Activated T-cell treated with anti-CD3 and anti-CD28 coated beads, Interleukin-2, amount 50 U/mL, for 4 hours (primary cell): ENCODE results near the gene CCDC157. TPM values are rescaled to one million over a fixed set of nuclear protein-coding genes. Genes with fewer than 3 reads are reported as not detected.
A peak's percentile ranks its signal among the peaks of the same experiment; 100 is the strongest.

ENCODE experiments used
- ATAC-seq, 2 donors: fragments of 200-7000 bp; cut with Tn5 transposase; one replicate each; pipeline ENCODE4 v1.10.0; 2021
- DNase-seq: peaks from one replicate; pipeline ENCODE4 v3.0.0-alpha.2; 2020
- H3K27me3 Mint-ChIP-seq: one replicate; pipeline ENCODE4 v1.8.0; 2021; ENCODE audit warnings: low read depth, mixed read lengths
- H3K36me3 Mint-ChIP-seq: one replicate; pipeline ENCODE4 v1.8.0; 2022; ENCODE audit warnings: mixed read lengths; ENCODE audit not compliant: insufficient read depth
- H3K4me1 Mint-ChIP-seq: one replicate; pipeline ENCODE4 v1.8.0; 2021; ENCODE audit warnings: low read depth, mixed read lengths
- H3K4me3 Mint-ChIP-seq: one replicate; pipeline ENCODE4 v1.8.0; 2021; ENCODE audit warnings: mild to moderate bottlenecking, moderate library complexity, mixed read lengths
- H3K9me3 Mint-ChIP-seq: one replicate; pipeline ENCODE4 v1.8.0; 2021; ENCODE audit warnings: mixed read lengths
- total RNA-seq, 3 donors: library from RNA; stranded (reverse); gene quantifications; one replicate each; pipeline ENCODE4 v1.2.1, GENCODE V29; 2021

Gene CCDC157
- total RNA-seq, 3 donors from 2014 or later, result 2.3 to 3.0 (median 2.6) TPM

GRCh38 chr22:30414525-30415047 is 57.8 kb downstream of the CCDC157 start:
- Mint-ChIP-seq H3K4me3 (peak overlapping the region; percentile 4), H3K36me3 (peaks cover 39% of the 10 kb centered on the region), H3K27me3 (no peaks in the 10 kb centered on the region), H3K4me1 (peaks cover 25% of the 10 kb centered on the region), H3K9me3 (no peaks in the 10 kb centered on the region)
- ATAC-seq, result peak; percentile 32
- no peak for DNase-seq

- Mint-ChIP-seq H3K4me3 (no peak overlapping the region), H3K4me1 (peaks cover 36% of the 10 kb centered on the region), H3K9me3 (no peaks in the 10 kb centered on the region), H3K27me3 (no peaks in the 10 kb centered on the region), H3K36me3 (peaks cover 40% of the 10 kb centered on the region)
- no peak for ATAC-seq
- DNase-seq, result no peak
Measured at GRCh38 chr22:30416403-30416802, 59.6 kb downstream of the CCDC157 start.

- peaks cover 40% of the 10 kb centered on the region for H3K4me1 Mint-ChIP-seq
- H3K36me3 Mint-ChIP-seq, result peaks cover 37% of the 10 kb centered on the region
Measured at GRCh38 chr22:30416837-30417236, 60.0 kb downstream of the CCDC157 start.

GRCh38 chr22:30420347-30421125 is 63.7 kb downstream of the CCDC157 start:
- Mint-ChIP-seq H3K9me3 (no peaks in the 10 kb centered on the region), H3K4me3 (peak overlapping the region; percentile 56), H3K4me1 (peaks cover 44% of the 10 kb centered on the region), H3K36me3 (peaks cover 32% of the 10 kb centered on the region), H3K27me3 (no peaks in the 10 kb centered on the region)
- DNase-seq (no peak), ATAC-seq (no peak)

More at GRCh38 chr22:30416837-30417236, 60.0 kb downstream of the CCDC157 start:
- DNase-seq, result no peak
- Mint-ChIP-seq H3K27me3 (no peaks in the 10 kb centered on the region), H3K9me3 (no peaks in the 10 kb centered on the region), H3K4me3 (no peak overlapping the region)
- ATAC-seq, result no peak

GRCh38 chr22:30421695-30422480 is 65.1 kb downstream of the CCDC157 start:
- Mint-ChIP-seq H3K4me1 (peaks cover 50% of the 10 kb centered on the region), H3K27me3 (no peaks in the 10 kb centered on the region), H3K4me3 (peak overlapping the region; percentile 93), H3K36me3 (peaks cover 18% of the 10 kb centered on the region), H3K9me3 (no peaks in the 10 kb centered on the region)
- no peak for ATAC-seq
- DNase-seq, result no peak

GRCh38 chr22:30422481-30423300 is 65.9 kb downstream of the CCDC157 start:
- Mint-ChIP-seq H3K4me1 (peaks cover 57% of the 10 kb centered on the region), H3K9me3 (no peaks in the 10 kb centered on the region), H3K36me3 (peaks cover 14% of the 10 kb centered on the region), H3K4me3 (peak overlapping the region; percentile 93), H3K27me3 (no peaks in the 10 kb centered on the region)
- DNase-seq (no peak), ATAC-seq (no peak)

GRCh38 chr22:30423301-30423958 is 66.6 kb downstream of the CCDC157 start:
- H3K9me3 Mint-ChIP-seq, result no peaks in the 10 kb centered on the region
- peak overlapping the region; percentile 93 for H3K4me3 Mint-ChIP-seq
- DNase-seq (peak; percentile 30), ATAC-seq (peak; percentile 30 to 31)
- peaks cover 17% of the 10 kb centered on the region for H3K36me3 Mint-ChIP-seq
- peaks cover 57% of the 10 kb centered on the region for H3K4me1 Mint-ChIP-seq
- H3K27me3 Mint-ChIP-seq, result no peaks in the 10 kb centered on the region

- Mint-ChIP-seq H3K27me3 (no peaks in the 10 kb centered on the region), H3K36me3 (peaks cover 20% of the 10 kb centered on the region), H3K4me1 (peaks cover 57% of the 10 kb centered on the region), H3K9me3 (no peaks in the 10 kb centered on the region), H3K4me3 (peak overlapping the region; percentile 93)
- DNase-seq (peak; percentile 96), ATAC-seq (peak; percentile 86 to 87)
Measured at GRCh38 chr22:30423959-30424533, 67.2 kb downstream of the CCDC157 start.

- Mint-ChIP-seq H3K9me3 (no peaks in the 10 kb centered on the region), H3K27me3 (no peaks in the 10 kb centered on the region), H3K4me1 (peaks cover 57% of the 10 kb centered on the region), H3K4me3 (peak overlapping the region; percentile 93), H3K36me3 (peaks cover 17% of the 10 kb centered on the region)
- ATAC-seq (no peak), DNase-seq (no peak)
Measured at GRCh38 chr22:30424534-30425326, 67.9 kb downstream of the CCDC157 start.

GRCh38 chr22:30425327-30425615 is 68.5 kb downstream of the CCDC157 start:
- peak overlapping the region; percentile 93 for H3K4me3 Mint-ChIP-seq
- peaks cover 14% of the 10 kb centered on the region for H3K36me3 Mint-ChIP-seq
- H3K9me3 Mint-ChIP-seq, result no peaks in the 10 kb centered on the region
- DNase-seq (no peak), ATAC-seq (no peak)
- H3K27me3 Mint-ChIP-seq, result no peaks in the 10 kb centered on the region
- peaks cover 56% of the 10 kb centered on the region for H3K4me1 Mint-ChIP-seq

- DNase-seq, result peak; percentile 42
- no peaks in the 10 kb centered on the region for H3K27me3 Mint-ChIP-seq
- H3K36me3 Mint-ChIP-seq, result peaks cover 11% of the 10 kb centered on the region
- H3K4me3 Mint-ChIP-seq, result peak within 1 kb of the TSS; percentile 93
- no peaks in the 10 kb centered on the region for H3K9me3 Mint-ChIP-seq
- peaks cover 51% of the 10 kb centered on the region for H3K4me1 Mint-ChIP-seq
- peak; percentile 7 to 13 for ATAC-seq
Measured at GRCh38 chr22:30425616-30426387, 69.0 kb downstream of the CCDC157 start, which contains the start of gene MTFP1. Gene MTFP1 (plus strand): TSS chr22:30425768. CDS start chr22:30425880, 112 bp downstream.
